Testis (tissue), 2 donors: ENCODE measurements around the gene S100A1.
"Not testable (repeated sequence)": the region's sequence is repeated elsewhere in the genome, so short reads cannot be mapped to it uniquely, and the experiment has no call there.

Experiments used
- CTCF ChIP-seq, 3 experiments: fragments of 450-650 bp in 2 of 3; fragments of 200-600 bp in 1 of 3; sonication (generic) in 1 of 3; IDR thresholded peaks; one replicate each; pipeline ENCODE4 v1.5.1; 2016 to 2019; ENCODE audit warnings: antibody characterized with exemption in 3 of 3, mild to moderate bottlenecking in 2 of 3, moderate library complexity in 1 of 3
- POLR2A ChIP-seq: fragments of 450-650 bp; IDR thresholded peaks from one replicate; pipeline ENCODE4 v1.6.1; 2017; ENCODE audit warnings: antibody characterized with exemption, mild to moderate bottlenecking, moderate library complexity

GRCh38 chr1:153582836-153583235 is 45.4 kb upstream of the S100A1 start:
- TF ChIP-seq CTCF (IDR thresholded peaks at IDR 0.05); POLR2A: not testable (repeated sequence)
